Measurements from ENCODE around the gene AFAP1L2. TPM values are rescaled to one million over a fixed set of nuclear protein-coding genes. Genes with fewer than 3 reads are reported as not detected.
"Not testable (repeated sequence)": the region's sequence is repeated elsewhere in the genome, so short reads cannot be mapped to it uniquely, and the experiment has no call there.

The AFAP1L2 gene
- total and polyA plus RNA-seq, 4 experiments from 2014 or later = 0.50 to 4.3 (median 2.3) TPM

- no peak overlapping the region for H3K27ac ChIP-seq (ENCODE audit: low read depth, low read length)
Measured at GRCh38 chr10:114349522-114350215, 54.6 kb downstream of the AFAP1L2 start.

GRCh38 chr10:114349071-114349470 is 55.2 kb downstream of the AFAP1L2 start:
- H3K4me3 Mint-ChIP-seq; H3K27me3 ChIP-seq (ENCODE audit: insufficient read depth, low read length); intact Hi-C loops (cut with micrococcal nuclease); H3K9me3 Mint-ChIP-seq; H3K36me3 ChIP-seq (ENCODE audit: insufficient read depth, low read length); H3K4me3 ChIP-seq (ENCODE audit: low read length in 2 of 2); POLR2A ChIA-PET (ENCODE audit: partially characterized antibody); H3K4me1 Mint-ChIP-seq; H3K27me3 Mint-ChIP-seq; H3K9me3 ChIP-seq (ENCODE audit: control insufficient read depth in 1 of 2, low read length in 2 of 2); H3K36me3 Mint-ChIP-seq; H3K4me1 ChIP-seq (ENCODE audit: insufficient read depth, low read length); DNase-seq; H3K27ac Mint-ChIP-seq; H3K27ac ChIP-seq (ENCODE audit: low read depth, low read length); CTCF ChIA-PET (ENCODE audit: partially characterized antibody): not testable (repeated sequence)

More at GRCh38 chr10:114349522-114350215, 54.6 kb downstream of the AFAP1L2 start:
- Histone ChIP-seq H3K36me3 (ENCODE audit: insufficient read depth, low read length) (no peaks in the 10 kb centered on the region), H3K4me1 (ENCODE audit: insufficient read depth, low read length) (no peaks in the 10 kb centered on the region), H3K4me3 (ENCODE audit: low read length in 2 of 2) (no peak overlapping the region), H3K9me3 (ENCODE audit: control insufficient read depth in 1 of 2, low read length in 2 of 2) (no peaks in the 10 kb centered on the region), H3K27me3 (ENCODE audit: insufficient read depth, low read length) (no peaks in the 10 kb centered on the region)
- peaks cover 3 to 9% of the 10 kb centered on the region in 2 donors for H3K27me3 Mint-ChIP-seq
- ChIA-PET POLR2A (ENCODE audit: partially characterized antibody) (no interaction called here), CTCF (ENCODE audit: partially characterized antibody) (no interaction called here)
- no peaks in the 10 kb centered on the region for H3K4me1 Mint-ChIP-seq
- no peaks in the 10 kb centered on the region for H3K9me3 Mint-ChIP-seq
- H3K27ac Mint-ChIP-seq = no peak overlapping the region
- intact Hi-C loops (cut with micrococcal nuclease) = no loop called here
- DNase-seq = no peak
- no peak overlapping the region for H3K4me3 Mint-ChIP-seq
- no peaks in the 10 kb centered on the region for H3K36me3 Mint-ChIP-seq

- Mint-ChIP-seq H3K9me3 (no peaks in the 10 kb centered on the region), H3K36me3 (no peaks in the 10 kb centered on the region), H3K4me1 (no peaks in the 10 kb centered on the region), H3K4me3 (no peak overlapping the region), H3K27ac (no peak overlapping the region), H3K27me3 (peaks cover 5 to 7% of the 10 kb centered on the region in 2 donors)
- no peaks in the 10 kb centered on the region for H3K4me1 ChIP-seq (ENCODE audit: insufficient read depth, low read length)
- H3K36me3 ChIP-seq (ENCODE audit: insufficient read depth, low read length) = no peaks in the 10 kb centered on the region
- H3K27ac ChIP-seq (ENCODE audit: low read depth, low read length) = no peak overlapping the region
- ChIA-PET CTCF (ENCODE audit: partially characterized antibody) (no interaction called here), POLR2A (ENCODE audit: partially characterized antibody) (no interaction called here)
- H3K9me3 ChIP-seq (ENCODE audit: control insufficient read depth in 1 of 2, low read length in 2 of 2) = no peaks in the 10 kb centered on the region
- no peak overlapping the region for H3K4me3 ChIP-seq (ENCODE audit: low read length in 2 of 2)
- H3K27me3 ChIP-seq (ENCODE audit: insufficient read depth, low read length) = no peaks in the 10 kb centered on the region
- intact Hi-C loops (cut with micrococcal nuclease) = no loop called here
- DNase-seq = no peak
Measured at GRCh38 chr10:114347791-114348190, 56.5 kb downstream of the AFAP1L2 start.

- no peak overlapping the region for H3K4me3 Mint-ChIP-seq
- Histone ChIP-seq H3K4me1 (ENCODE audit: insufficient read depth, low read length) (no peaks in the 10 kb centered on the region), H3K4me3 (ENCODE audit: low read length in 2 of 2) (no peak overlapping the region), H3K36me3 (ENCODE audit: insufficient read depth, low read length) (no peaks in the 10 kb centered on the region), H3K27me3 (ENCODE audit: insufficient read depth, low read length) (no peaks in the 10 kb centered on the region), H3K27ac (ENCODE audit: low read depth, low read length) (no peak overlapping the region), H3K9me3 (ENCODE audit: control insufficient read depth in 1 of 2, low read length in 2 of 2) (no peaks in the 10 kb centered on the region)
- no peaks in the 10 kb centered on the region for H3K9me3 Mint-ChIP-seq
- intact Hi-C loops (cut with micrococcal nuclease) = no loop called here
- ChIA-PET CTCF (ENCODE audit: partially characterized antibody) (no interaction called here), POLR2A (ENCODE audit: partially characterized antibody) (no interaction called here)
- peaks cover 5 to 6% of the 10 kb centered on the region in 2 donors for H3K27me3 Mint-ChIP-seq
- no peak overlapping the region for H3K27ac Mint-ChIP-seq
- H3K36me3 Mint-ChIP-seq = no peaks in the 10 kb centered on the region
- no peak for DNase-seq
- no peaks in the 10 kb centered on the region for H3K4me1 Mint-ChIP-seq
Measured at GRCh38 chr10:114347241-114347640, 57.1 kb downstream of the AFAP1L2 start.

- H3K4me1 Mint-ChIP-seq = no peaks in the 10 kb centered on the region
- no peaks in the 10 kb centered on the region for H3K4me1 ChIP-seq (ENCODE audit: insufficient read depth, low read length)
- CTCF ChIA-PET (ENCODE audit: partially characterized antibody) = no interaction called here
- no peak overlapping the region for H3K27ac Mint-ChIP-seq
- no peak for DNase-seq
- POLR2A ChIA-PET (ENCODE audit: partially characterized antibody) = no interaction called here
- no peaks in the 10 kb centered on the region for H3K36me3 ChIP-seq (ENCODE audit: insufficient read depth, low read length)
- H3K9me3 Mint-ChIP-seq = no peaks in the 10 kb centered on the region
- H3K36me3 Mint-ChIP-seq = no peaks in the 10 kb centered on the region
- H3K9me3 ChIP-seq (ENCODE audit: control insufficient read depth in 1 of 2, low read length in 2 of 2) = no peaks in the 10 kb centered on the region
- H3K27ac ChIP-seq (ENCODE audit: low read depth, low read length) = no peak overlapping the region
- peaks cover 2 to 6% of the 10 kb centered on the region in 2 donors for H3K27me3 Mint-ChIP-seq
- intact Hi-C loops (cut with micrococcal nuclease) = no loop called here
- H3K4me3 ChIP-seq (ENCODE audit: low read length in 2 of 2) = no peak overlapping the region
- no peak overlapping the region for H3K4me3 Mint-ChIP-seq
- no peaks in the 10 kb centered on the region for H3K27me3 ChIP-seq (ENCODE audit: insufficient read depth, low read length)
Measured at GRCh38 chr10:114346176-114347031, 57.9 kb downstream of the AFAP1L2 start.

GRCh38 chr10:114345701-114346100 is 58.6 kb downstream of the AFAP1L2 start:
- H3K4me1 Mint-ChIP-seq = no peaks in the 10 kb centered on the region

GRCh38 chr10:114343623-114344505 is 60.4 kb downstream of the AFAP1L2 start:
- Mint-ChIP-seq H3K4me3 (no peak overlapping the region), H3K4me1 (no peaks in the 10 kb centered on the region), H3K27ac (no peak overlapping the region), H3K36me3 (no peaks in the 10 kb centered on the region), H3K27me3 (peaks cover 0 to 2% of the 10 kb centered on the region in 2 donors), H3K9me3 (no peaks in the 10 kb centered on the region)
- DNase-seq = no peak
- H3K27me3 ChIP-seq (ENCODE audit: insufficient read depth, low read length) = no peaks in the 10 kb centered on the region
- H3K4me1 ChIP-seq (ENCODE audit: insufficient read depth, low read length) = no peaks in the 10 kb centered on the region
- POLR2A ChIA-PET (ENCODE audit: partially characterized antibody) = no interaction called here
- no peak overlapping the region for H3K27ac ChIP-seq (ENCODE audit: low read depth, low read length)
- no peaks in the 10 kb centered on the region for H3K9me3 ChIP-seq (ENCODE audit: control insufficient read depth in 1 of 2, low read length in 2 of 2)
- intact Hi-C loops (cut with micrococcal nuclease) = no loop called here
- CTCF ChIA-PET (ENCODE audit: partially characterized antibody) = no interaction called here
- no peak overlapping the region for H3K4me3 ChIP-seq (ENCODE audit: low read length in 2 of 2)
- H3K36me3 ChIP-seq (ENCODE audit: insufficient read depth, low read length) = no peaks in the 10 kb centered on the region

More at GRCh38 chr10:114345701-114346100, 58.6 kb downstream of the AFAP1L2 start:
- no peak overlapping the region for H3K4me3 Mint-ChIP-seq
- H3K9me3 Mint-ChIP-seq = no peaks in the 10 kb centered on the region
- intact Hi-C loops (cut with micrococcal nuclease) = no loop called here
- H3K27me3 ChIP-seq (ENCODE audit: insufficient read depth, low read length) = no peaks in the 10 kb centered on the region
- H3K4me1 ChIP-seq (ENCODE audit: insufficient read depth, low read length) = no peaks in the 10 kb centered on the region
- no peaks in the 10 kb centered on the region for H3K9me3 ChIP-seq (ENCODE audit: control insufficient read depth in 1 of 2, low read length in 2 of 2)
- H3K4me3 ChIP-seq (ENCODE audit: low read length in 2 of 2) = no peak overlapping the region
- H3K36me3 ChIP-seq (ENCODE audit: insufficient read depth, low read length) = no peaks in the 10 kb centered on the region
- DNase-seq = no peak
- no peak overlapping the region for H3K27ac Mint-ChIP-seq
- H3K27ac ChIP-seq (ENCODE audit: low read depth, low read length) = no peak overlapping the region
- POLR2A ChIA-PET (ENCODE audit: partially characterized antibody) = no interaction called here
- CTCF ChIA-PET (ENCODE audit: partially characterized antibody) = no interaction called here
- peaks cover 2 to 6% of the 10 kb centered on the region in 2 donors for H3K27me3 Mint-ChIP-seq
- H3K36me3 Mint-ChIP-seq = no peaks in the 10 kb centered on the region
